GM19463 (cell line): ENCODE results near the gene PPP2CA.
A peak's percentile ranks its signal among the peaks of the same experiment; 100 is the strongest.

Experiments used
- ATAC-seq: cut with Tn5 transposase; IDR thresholded peaks from one replicate; pipeline ENCODE4 v1.9.1; 2021; ENCODE audit warnings: mild to moderate bottlenecking, moderate library complexity; ENCODE audit not compliant: unreplicated experiment

Gene PPP2CA

GRCh38 chr5:134149571-134150303 is 76.1 kb downstream of the PPP2CA start:
- ATAC-seq = no peak

DNA sequence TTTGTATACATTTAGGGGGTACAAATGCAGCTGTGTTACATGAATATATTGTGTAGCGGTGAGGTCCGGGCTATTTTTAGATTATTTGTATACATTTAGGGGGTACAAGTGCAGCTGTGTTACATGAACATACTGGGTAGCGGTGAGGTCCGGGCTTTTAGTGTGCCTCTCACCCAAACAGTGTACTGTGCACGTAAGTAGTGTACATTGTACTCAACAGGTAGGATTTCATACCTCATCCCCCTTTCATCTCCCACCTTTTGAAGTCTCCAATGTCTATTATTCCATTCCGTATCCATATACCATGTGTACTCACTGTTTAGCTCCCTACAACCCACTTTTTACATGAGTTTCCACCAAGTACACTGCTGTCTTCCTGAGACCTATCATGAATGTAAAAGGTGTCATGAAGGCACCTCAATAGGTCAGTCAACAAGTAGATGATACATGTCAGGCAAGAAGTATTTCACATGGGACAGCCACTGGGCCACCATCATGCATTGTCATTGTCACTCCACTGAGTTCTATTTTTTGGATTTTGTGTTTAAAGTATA is 76.8 kb downstream of the PPP2CA start:
- ATAC-seq = no peak

- ATAC-seq = no peak
Measured at GRCh38 chr5:134148316-134148715, 77.6 kb downstream of the PPP2CA start.

DNA sequence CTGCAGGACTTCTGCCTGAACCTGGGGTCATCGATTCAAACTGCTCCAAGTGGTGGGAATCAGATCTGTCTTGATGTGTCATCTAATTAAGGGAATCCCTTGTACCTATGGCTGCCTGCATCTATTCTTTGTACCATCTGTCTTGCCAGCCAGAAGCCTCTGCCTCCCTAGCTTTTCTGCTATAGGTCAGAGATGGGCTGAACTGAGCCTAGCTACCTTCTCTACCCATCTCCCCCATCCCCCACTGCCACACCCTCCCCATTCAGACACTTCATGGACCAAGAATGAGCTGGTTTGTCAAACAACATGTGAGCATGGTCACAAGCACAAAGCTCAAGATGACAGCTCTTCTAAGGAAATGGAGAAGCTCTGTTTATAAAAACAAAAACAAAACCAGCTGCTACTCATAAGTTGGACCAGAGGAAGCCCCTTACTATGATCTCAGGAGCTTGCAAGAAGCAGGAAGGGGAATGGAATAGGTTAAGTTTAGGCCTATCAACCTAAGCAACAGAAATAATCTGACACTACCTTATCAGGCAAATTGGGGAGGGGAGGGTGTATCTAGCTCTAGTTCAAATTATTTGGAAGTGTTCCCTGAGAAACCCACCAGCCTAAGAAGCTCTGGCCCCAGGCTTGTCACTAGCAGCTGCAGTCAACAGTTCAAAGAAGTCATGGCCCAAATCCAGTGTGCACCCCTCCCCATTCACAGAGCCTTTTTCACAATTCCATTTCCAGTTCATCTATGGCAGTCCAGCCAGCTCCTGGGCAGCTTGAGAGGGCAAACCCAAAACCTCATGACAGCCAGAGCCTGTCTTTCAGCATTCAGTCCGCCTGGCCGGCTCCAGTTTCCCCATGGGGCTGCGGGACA is 79.0 kb downstream of the PPP2CA start:
- no peak for ATAC-seq

DNA sequence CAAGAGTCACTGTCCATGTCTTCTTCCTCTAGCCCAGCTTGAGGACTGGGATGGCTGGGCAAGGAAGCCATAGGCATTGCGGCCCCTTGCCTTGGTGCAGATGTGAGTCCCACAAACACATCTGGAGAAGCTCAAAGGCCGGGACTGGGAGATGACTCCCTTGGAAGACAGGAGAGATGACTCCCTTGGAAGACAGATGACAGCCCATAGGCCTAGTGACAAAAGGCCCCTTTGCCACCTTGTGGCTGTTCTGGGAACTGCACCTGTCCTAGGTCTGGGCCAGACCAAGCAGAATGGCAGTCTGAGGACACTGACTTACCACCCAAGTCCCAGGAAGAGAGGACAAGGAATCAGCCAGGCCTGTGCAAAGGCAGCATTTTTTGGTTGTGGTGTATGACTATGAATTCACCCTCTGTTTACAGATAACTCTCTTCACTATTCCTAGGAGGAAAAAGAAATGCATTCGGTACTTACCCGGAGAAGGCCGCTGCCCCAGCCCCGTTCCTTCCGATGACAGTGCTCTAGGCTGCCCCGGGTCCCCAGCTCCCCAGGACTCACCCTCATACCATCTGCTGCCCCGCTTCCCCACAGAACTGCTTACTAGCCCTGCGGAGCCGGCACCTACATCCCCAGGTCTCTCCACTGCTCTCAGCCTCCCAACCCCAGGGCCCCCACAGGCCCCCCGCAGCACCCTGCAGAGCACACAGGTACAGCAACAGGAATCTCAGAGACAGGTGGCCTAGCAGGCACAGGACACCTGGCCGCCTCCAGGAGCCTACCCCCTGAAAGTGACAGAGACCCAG is 79.9 kb downstream of the PPP2CA start:
- ATAC-seq = peak; percentile 68

DNA sequence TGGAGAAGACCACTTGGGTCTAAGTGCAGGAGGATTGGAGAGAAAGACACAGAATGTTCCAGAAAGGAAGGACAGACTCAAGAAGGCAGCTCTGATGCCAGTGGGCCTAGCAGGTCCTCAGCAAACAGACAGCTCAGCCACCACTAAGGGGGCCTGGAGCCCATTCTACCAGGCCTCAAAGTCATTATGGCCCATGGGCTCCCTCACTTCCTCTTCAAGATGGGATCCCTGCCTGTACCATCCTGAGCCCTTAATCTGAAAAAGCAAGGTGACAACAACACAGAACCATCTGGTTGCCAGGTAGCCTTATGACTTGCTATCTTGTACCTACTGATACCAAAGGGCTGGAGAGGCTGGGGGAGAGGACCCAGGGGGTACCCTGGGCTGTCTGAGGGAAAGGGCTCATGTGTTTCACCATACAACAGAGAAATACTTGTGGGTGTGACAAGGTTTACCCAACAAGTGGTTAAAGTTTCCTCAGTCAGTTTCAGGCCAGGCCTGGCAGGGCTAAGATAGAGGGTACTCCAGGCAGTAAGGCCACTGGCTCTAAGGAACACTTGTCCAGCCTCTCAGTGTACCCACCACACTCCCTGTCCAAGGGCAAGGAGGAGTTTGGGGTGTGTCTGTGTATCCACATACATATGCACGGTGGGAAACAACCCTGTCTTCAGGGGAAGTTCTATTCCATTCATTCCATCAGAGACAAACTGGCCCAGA is 80.7 kb downstream of the PPP2CA start:
- ATAC-seq = no peak
